Left cardiac atrium (tissue), 4 donors: Measurements from ENCODE around the gene CARS2. TPM values are rescaled to one million over a fixed set of nuclear protein-coding genes. Genes with fewer than 3 reads are reported as not detected.

Experiments used
- ATAC-seq, 2 donors: fragments of 200-7000 bp; cut with Tn5 transposase; one replicate each; pipeline ENCODE4 v1.9.1; 2020; ENCODE audit warnings: mild to moderate bottlenecking in 2 of 2, moderate library complexity in 2 of 2
- DNase-seq: peaks from one replicate; pipeline ENCODE4 v3.0.0-alpha.2; 2020
- intact Hi-C, 2 donors: fragments of 100-400 bp; cut with DNase I; formaldehyde crosslinking; loops; one replicate each; pipeline versions ENCODE4 v1.14.1 to v1.15.1; 2022 to 2023
- total RNA-seq, 2 donors: library from RNA; stranded (reverse); fragmentation: NEBNext Ultra II Directional; extraction: Animal tissue kit (Norgen Biotek cat#: 25700); gene quantifications; one replicate each; pipeline ENCODE4 v1.2.1, GENCODE V29; 2021
- donor health status: DM: no; HTN: yes; CAD: no.
- donor health status: DM: no; HTN: yes; CAD: no; lungs with severe emphysema.
- donor health status: DM: yes; HTN: yes; CAD: no.
- donor health status: Dilated cardiomyopathy.

Gene CARS2
- total RNA-seq, 2 donors from 2014 or later: 36.6 to 37.9 TPM

GRCh38 chr13:110630566-110631119 is 75.3 kb downstream of the CARS2 start:
- intact Hi-C loops: no loop called here
- DNase-seq (peak; percentile 10), ATAC-seq (no peak)

- DNase-seq (peak; percentile 18), ATAC-seq (no peak)
- intact Hi-C loops: no loop called here
Observed at GRCh38 chr13:110629735-110630134, 76.2 kb downstream of the CARS2 start.

GRCh38 chr13:110628952-110629701 is 76.8 kb downstream of the CARS2 start:
- intact Hi-C loops: no loop called here
- peak; percentile 5 for DNase-seq
- ATAC-seq: no peak

GRCh38 chr13:110628477-110628793 is 77.5 kb downstream of the CARS2 start:
- intact Hi-C loops: no loop called here
- peak; percentile 59 to 72 for ATAC-seq
- DNase-seq: no peak

GRCh38 chr13:110627761-110628476 is 78.0 kb downstream of the CARS2 start:
- peak; percentile 18 to 45 for ATAC-seq
- peak; percentile 22 for DNase-seq
- intact Hi-C loops: no loop called here

- intact Hi-C loops: no loop called here
- ATAC-seq (no peak), DNase-seq (peak; percentile 1)
Observed at GRCh38 chr13:110627351-110627750, 78.6 kb downstream of the CARS2 start.

GRCh38 chr13:110626521-110626920 is 79.4 kb downstream of the CARS2 start:
- ATAC-seq: no peak
- intact Hi-C loops: no loop called here
- no peak for DNase-seq

- no peak for DNase-seq
- intact Hi-C loops: no loop called here
- ATAC-seq: no peak
Observed at GRCh38 chr13:110625771-110626321, 80.1 kb downstream of the CARS2 start.

- intact Hi-C loops: no loop called here
- ATAC-seq (no peak), DNase-seq (no peak)
Observed at GRCh38 chr13:110624766-110625756, 80.9 kb downstream of the CARS2 start.

- intact Hi-C loops: no loop called here
- no peak for ATAC-seq
- no peak for DNase-seq
Observed at GRCh38 chr13:110620596-110620995, 85.3 kb downstream of the CARS2 start.

- peak; percentile 27 for DNase-seq
- ATAC-seq: no peak
- intact Hi-C loops: loop anchor here in 1 of 2 donors (10.0 kb wide), 1 partner anchor 86 kb away; the partner anchor contains the start of gene CARS2
Observed at GRCh38 chr13:110618780-110619179, 87.1 kb downstream of the CARS2 start.

GRCh38 chr13:110618167-110618566 is 87.7 kb downstream of the CARS2 start:
- DNase-seq (no peak), ATAC-seq (no peak)
- intact Hi-C loops: loop anchor here in 1 of 2 donors (10.0 kb wide), 1 partner anchor 87 kb away; the partner anchor contains the start of gene CARS2

- ATAC-seq (no peak), DNase-seq (peak; percentile 35)
- intact Hi-C loops: loop anchor here in 1 of 2 donors (10.0 kb wide), 1 partner anchor 87 kb away; the partner anchor contains the start of gene CARS2
Observed at GRCh38 chr13:110617321-110618072, 88.4 kb downstream of the CARS2 start.

- peak; percentile 19 to 21 for ATAC-seq
- DNase-seq: no peak
- intact Hi-C loops: loop anchor here in 1 of 2 donors (10.0 kb wide), 1 partner anchor 88 kb away; the partner anchor contains the start of gene CARS2
Observed at GRCh38 chr13:110616103-110617101, 89.5 kb downstream of the CARS2 start.

- DNase-seq (peak; percentile 96), ATAC-seq (peak; percentile 97)
- intact Hi-C loops: loop anchor here in 1 of 2 donors (10.0 kb wide), 1 partner anchor 89 kb away; the partner anchor contains the start of gene CARS2
Observed at GRCh38 chr13:110615322-110616102, 90.4 kb downstream of the CARS2 start, which contains the start of gene NAXD. TSS of gene NAXD (plus strand) at chr13:110615545. CDS start at chr13:110615602, 57 bp downstream.

GRCh38 chr13:110615005-110615321 is 91.0 kb downstream of the CARS2 start:
- no peak for ATAC-seq
- intact Hi-C loops: loop anchor here in 1 of 2 donors (10.0 kb wide), 1 partner anchor 90 kb away; the partner anchor contains the start of gene CARS2
- no peak for DNase-seq
